Measurements from ENCODE around the gene ARSI. TPM values are rescaled to one million over a fixed set of nuclear protein-coding genes. Genes with fewer than 3 reads are reported as not detected.

The ARSI gene
- polyA plus RNA-seq, 1 of the 3 experiments (the other 2 are of a cell fraction): 0.20 TPM

- TF ChIP-seq IRF3 (IDR thresholded peaks at IDR 0.05; ENCODE audit: low read depth, low read length): no peak
- TF ChIP-seq FOXJ3 (CRISPR knock-in tag; IDR thresholded peaks at IDR 0.05): no peak
- TF ChIP-seq PBX3 (IDR thresholded peaks at IDR 0.05): peak; percentile 48
- TF ChIP-seq TCF12 (IDR thresholded peaks at IDR 0.05): peak; percentile 74
- no peak for TF ChIP-seq SMC3 (IDR thresholded peaks at IDR 0.05; ENCODE audit: low read depth, low read length)
- TF ChIP-seq REST (IDR thresholded peaks at IDR 0.05; ENCODE audit: low read depth, low read length): no peak
- TF ChIP-seq FOXM1 (IDR thresholded peaks at IDR 0.05; ENCODE audit: low read depth): no peak
These were observed 38.7 kb downstream of the ARSI start (continued) for GRCh38 chr5:150263801-150264621.

- Histone ChIP-seq H3K79me2 (ENCODE audit: insufficient read depth) (no peaks in the 10 kb centered on the region), H2AFZ (ENCODE audit: low read depth) (no peak overlapping the region), H3K9me3 (no peaks in the 10 kb centered on the region), H3K9ac (peak overlapping the region; percentile 41; the same call in 1 of the 2 replicates), H3K36me3 (replicated peaks in 1 of 2; ENCODE audit: control insufficient read depth in 1 of 2, insufficient read depth in 2 of 2, low read length in 1 of 2) (no peaks in the 10 kb centered on the region), H3K4me2 (peak overlapping the region; percentile 81), H4K20me1 (ENCODE audit: insufficient read depth) (no peaks in the 10 kb centered on the region), H3K4me1 (ENCODE audit: control insufficient read depth in 1 of 2, insufficient read depth in 2 of 2, low read depth in 1 of 2, low read length in 1 of 2) (peaks cover 19 to 31% of the 10 kb centered on the region in 2 experiments; a peak in 3 of 4 replicates), H3K27ac (ENCODE audit: low read depth in 2 of 2, low read length in 1 of 2) (peak overlapping the region; percentile 2 to 67; a peak in 2 of 4 replicates), H3K9me2 (no peaks in the 10 kb centered on the region), H3F3A (replicated peaks; ENCODE audit: insufficient read depth) (no peaks in the 10 kb centered on the region), H3K27me3 (ENCODE audit: insufficient read depth) (no peaks in the 10 kb centered on the region), H3K4me3 (ENCODE audit: low read depth in 2 of 2, low read length in 1 of 2) (peak overlapping the region; percentile 1 to 49; a peak in 3 of 4 replicates)
- 74% methylated on average over 5 of the region's 5 CpGs for WGBS (ENCODE audit: low lambda C conversion rate)
- CTCF ChIA-PET: interaction anchor here (1.5 to 4.0 kb wide), 2 partner anchors 87 to 88 kb away, joined by 5 to 15 read pairs; no protein-coding TSS in a partner anchor
- POLR2A ChIA-PET: no interaction called here
- no peak for DNase-seq
- no peak for TF ChIP-seq USF1 (IDR thresholded peaks at IDR 0.05; ENCODE audit: borderline replicate concordance, low read depth)
- no peak for TF ChIP-seq RAD21 (IDR thresholded peaks at IDR 0.05; ENCODE audit: low read length)
- no peak for TF ChIP-seq FOSL2 (IDR thresholded peaks at IDR 0.05; ENCODE audit: borderline replicate concordance, low read depth)
- TF ChIP-seq NFIC (IDR thresholded peaks at IDR 0.05; ENCODE audit: borderline replicate concordance): no peak
- no peak for TF ChIP-seq FOXM1 (IDR thresholded peaks at IDR 0.05; ENCODE audit: low read depth)
- no peak for TF ChIP-seq ZBTB33 (IDR thresholded peaks at IDR 0.05; ENCODE audit: borderline replicate concordance, low read depth)
- TF ChIP-seq YY1 (IDR thresholded peaks at IDR 0.05; ENCODE audit: low read depth): no peak
- TF ChIP-seq MXI1 (IDR thresholded peaks at IDR 0.05; ENCODE audit: low read depth, low read length): no peak
- no peak for TF ChIP-seq SMC3 (IDR thresholded peaks at IDR 0.05; ENCODE audit: low read depth, low read length)
- TF ChIP-seq RCOR1 (IDR thresholded peaks at IDR 0.05; ENCODE audit: low read length): no peak
- no peak for TF ChIP-seq CTCF (IDR thresholded peaks at IDR 0.05)
- TF ChIP-seq MEF2A (IDR thresholded peaks at IDR 0.05; ENCODE audit: borderline replicate concordance, low read depth): no peak
- no peak for TF ChIP-seq IRF3 (IDR thresholded peaks at IDR 0.05; ENCODE audit: low read depth, low read length)
- no peak for TF ChIP-seq TCF12 (IDR thresholded peaks at IDR 0.05)
These were observed 39.3 kb downstream of the ARSI start for GRCh38 chr5:150263375-150263775.
